Measurements from ENCODE around the gene GET3. TPM values are rescaled to one million over a fixed set of nuclear protein-coding genes. Genes with fewer than 3 reads are reported as not detected.
A peak's percentile ranks its signal among the peaks of the same experiment; 100 is the strongest.
"Not testable (repeated sequence)": the region's sequence is repeated elsewhere in the genome, so short reads cannot be mapped to it uniquely, and the experiment has no call there.

GET3 gene
- total and polyA plus RNA-seq, 9 donors = 26.2 to 68.1 (median 47.7) TPM

DNA sequence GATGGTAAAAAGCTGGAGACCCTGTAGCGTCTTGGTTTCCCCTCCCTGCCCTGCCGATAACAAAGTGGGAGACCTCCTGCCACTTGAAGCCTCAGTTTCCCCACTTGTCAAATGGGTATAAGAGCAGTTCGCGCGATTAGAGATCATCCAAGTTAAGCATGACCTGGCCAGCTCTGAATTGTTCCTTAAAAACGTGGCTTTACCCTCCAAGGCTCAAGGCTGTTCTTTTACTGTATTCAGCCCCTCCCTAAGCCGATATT is 14.0 kb upstream of the GET3 start:
- no peaks in the 10 kb centered on the region for H3K9me3 ChIP-seq
- no peaks in the 10 kb centered on the region for H3K36me3 ChIP-seq
- TF ChIP-seq EP300 (IDR thresholded peaks at IDR 0.05) = no peak
- no peak for TF ChIP-seq POLR2A (IDR thresholded peaks at IDR 0.05)
- TF ChIP-seq, protein P1, sequence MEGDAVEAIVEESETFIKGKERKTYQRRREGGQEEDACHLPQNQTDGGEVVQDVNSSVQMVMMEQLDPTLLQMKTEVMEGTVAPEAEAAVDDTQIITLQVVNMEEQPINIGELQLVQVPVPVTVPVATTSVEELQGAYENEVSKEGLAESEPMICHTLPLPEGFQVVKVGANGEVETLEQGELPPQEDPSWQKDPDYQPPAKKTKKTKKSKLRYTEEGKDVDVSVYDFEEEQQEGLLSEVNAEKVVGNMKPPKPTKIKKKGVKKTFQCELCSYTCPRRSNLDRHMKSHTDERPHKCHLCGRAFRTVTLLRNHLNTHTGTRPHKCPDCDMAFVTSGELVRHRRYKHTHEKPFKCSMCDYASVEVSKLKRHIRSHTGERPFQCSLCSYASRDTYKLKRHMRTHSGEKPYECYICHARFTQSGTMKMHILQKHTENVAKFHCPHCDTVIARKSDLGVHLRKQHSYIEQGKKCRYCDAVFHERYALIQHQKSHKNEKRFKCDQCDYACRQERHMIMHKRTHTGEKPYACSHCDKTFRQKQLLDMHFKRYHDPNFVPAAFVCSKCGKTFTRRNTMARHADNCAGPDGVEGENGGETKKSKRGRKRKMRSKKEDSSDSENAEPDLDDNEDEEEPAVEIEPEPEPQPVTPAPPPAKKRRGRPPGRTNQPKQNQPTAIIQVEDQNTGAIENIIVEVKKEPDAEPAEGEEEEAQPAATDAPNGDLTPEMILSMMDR (IDR thresholded peaks at IDR 0.05) = no peak
- peak overlapping the region in 1 of 2 donors; percentile 91 for H3K27ac ChIP-seq
- DNase-seq = no peak
- peaks cover 8% of the 10 kb centered on the region for H3K4me1 ChIP-seq (ENCODE audit: insufficient read depth)
- intact Hi-C loops (cut with DNase I) = no loop called here
- 0 to 1% (median 0%) methylated on average over 7 of the region's 7 CpGs for WGBS, 3 donors
- H3K4me3 ChIP-seq = peak overlapping the region; percentile 78
- H3K27me3 ChIP-seq = no peaks in the 10 kb centered on the region

DNA sequence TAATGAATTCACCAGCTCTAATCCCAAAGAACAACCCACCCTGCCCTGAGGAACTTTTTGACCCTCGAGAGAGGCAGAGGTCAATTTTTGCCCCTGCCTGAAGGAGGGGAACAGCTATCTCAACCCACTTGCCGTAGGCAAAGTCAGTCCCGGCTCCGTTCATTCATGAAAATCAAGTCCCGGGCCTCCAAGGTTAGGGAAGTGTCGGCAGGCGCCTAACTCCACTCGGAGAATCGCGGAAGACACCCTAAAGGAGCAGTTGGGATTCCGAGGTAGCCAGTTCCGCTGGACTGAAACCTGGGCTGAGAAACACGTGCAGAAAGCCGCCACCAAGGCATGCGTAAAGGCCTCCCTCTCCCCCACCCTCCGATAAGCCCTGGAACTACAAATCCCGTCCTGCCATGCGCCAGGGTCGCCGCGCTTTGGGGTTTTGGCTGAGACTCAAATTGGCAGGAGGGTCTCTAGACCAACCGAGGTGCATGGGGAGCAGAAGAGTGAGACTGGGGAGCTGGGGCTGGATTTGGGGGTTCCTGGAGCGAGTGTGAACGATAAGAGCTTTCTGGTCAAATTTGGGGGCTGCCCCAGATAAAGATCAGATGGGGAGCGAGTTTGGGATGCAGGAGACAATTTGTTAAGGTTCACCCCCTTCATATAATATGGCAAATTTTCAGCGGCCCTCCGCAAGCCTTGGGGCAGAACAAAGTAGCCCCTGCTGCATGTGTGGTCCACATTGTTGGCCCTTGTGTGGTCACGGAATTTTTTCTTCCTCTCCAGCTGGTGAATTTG is 13.5 kb upstream of the GET3 start, which contains the start of gene TNPO2:
TNPO2 (minus strand) TSS at position 292 of the 786 bp plus-strand sequence. CDS start 2,955 bp downstream, outside the sequence.
- H3K4me3 ChIP-seq = peak within 1 kb of the TSS; percentile 78
- TF ChIP-seq EP300 (IDR thresholded peaks at IDR 0.05) (no peak), POLR2A (IDR thresholded peaks at IDR 0.05) (no peak)
- TF ChIP-seq, protein P1 (IDR thresholded peaks at IDR 0.05) = no peak
- WGBS, 3 donors = 1 to 2% (median 1%) methylated on average over 28 of the region's 28 CpGs

DNA sequence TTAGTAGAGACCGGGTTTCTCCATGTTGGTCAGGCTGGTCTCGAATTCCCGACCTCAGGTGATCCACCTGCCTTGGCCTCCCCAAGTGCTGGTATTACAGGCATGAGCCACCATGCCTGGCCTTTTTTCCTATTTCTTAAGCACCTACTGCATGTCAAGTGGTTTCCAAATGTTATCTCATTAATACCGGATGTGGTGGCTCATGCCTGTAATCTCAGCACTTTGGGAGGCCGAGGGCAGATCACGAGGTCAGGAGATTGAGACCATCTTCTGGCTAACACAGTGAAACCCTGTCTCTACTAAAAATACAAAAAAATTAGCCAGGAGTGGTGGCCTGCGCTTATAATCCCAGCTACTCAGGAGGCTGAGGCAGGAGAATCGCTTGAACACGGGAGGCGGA is 11.7 kb upstream of the GET3 start:
- intact Hi-C loops (cut with DNase I); H3K27ac ChIP-seq; H3K27me3 ChIP-seq; H3K4me3 ChIP-seq; H3K9me3 ChIP-seq; H3K36me3 ChIP-seq; DNase-seq; H3K4me1 ChIP-seq (ENCODE audit: insufficient read depth): not testable (repeated sequence)
- 89 to 91% (median 90%) methylated on average over 10 of the region's 10 CpGs for WGBS, 3 donors

More for the DNA sequence above, 13.5 kb upstream of the GET3 start, which contains the start of gene TNPO2:
- Histone ChIP-seq H3K27ac (peak within 1 kb of the TSS; percentile 91 to 99), H3K36me3 (no peaks in the 10 kb centered on the region), H3K9me3 (no peaks in the 10 kb centered on the region), H3K27me3 (no peaks in the 10 kb centered on the region), H3K4me1 (ENCODE audit: insufficient read depth) (peaks cover 8% of the 10 kb centered on the region)
- peak; percentile 49 to 71 (median 58) for DNase-seq
- intact Hi-C loops (cut with DNase I) = no loop called here

DNA sequence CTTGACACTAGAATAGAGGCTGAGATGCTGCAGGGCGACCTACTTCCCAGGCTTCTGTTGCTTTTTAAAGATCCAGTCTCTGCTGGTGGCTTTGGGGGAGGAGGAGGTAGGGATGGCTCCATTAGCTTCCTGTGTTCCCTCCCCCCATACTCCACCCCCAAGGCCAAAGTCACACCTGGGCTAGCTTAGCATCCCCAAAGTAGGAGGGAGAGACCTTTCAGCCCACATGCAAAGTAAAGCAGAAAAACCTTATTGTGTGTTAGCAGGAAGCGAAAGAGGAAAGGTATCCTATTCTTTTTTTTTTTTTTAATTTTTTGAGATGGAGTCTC is 10.3 kb upstream of the GET3 start:
- H3K4me3 ChIP-seq = no peak overlapping the region
- 91 to 96% (median 94%) methylated on average over 2 of the region's 2 CpGs for WGBS, 3 donors
- intact Hi-C loops (cut with DNase I) = no loop called here

More for the DNA sequence above, 10.3 kb upstream of the GET3 start:
- no peak for DNase-seq
- TF ChIP-seq, protein P1 (IDR thresholded peaks at IDR 0.05) = no peak
- no peak for TF ChIP-seq POLR2A (IDR thresholded peaks at IDR 0.05)
- Histone ChIP-seq H3K9me3 (no peaks in the 10 kb centered on the region), H3K27me3 (no peaks in the 10 kb centered on the region), H3K4me1 (ENCODE audit: insufficient read depth) (peaks cover 4% of the 10 kb centered on the region), H3K36me3 (no peaks in the 10 kb centered on the region), H3K27ac (no peak overlapping the region)

Measured in ovary (tissue), 9 donors.